ENCODE results near the gene LAGE3. TPM values are rescaled to one million over a fixed set of nuclear protein-coding genes. Genes with fewer than 3 reads are reported as not detected.

The LAGE3 gene
- polyA plus RNA-seq, 1 donor, result 13.6 TPM

- DNase-seq, result no peak
Measured at GRCh38 chrX:154473683-154474082, 5.4 kb downstream of the LAGE3 start.

- no peak for DNase-seq
Measured at GRCh38 chrX:154472685-154473632, 6.1 kb downstream of the LAGE3 start.

GRCh38 chrX:154471839-154472684, 7.0 kb downstream of the LAGE3 start:
- no peak for DNase-seq

GRCh38 chrX:154470914-154471568, 8.0 kb downstream of the LAGE3 start:
- no peak for DNase-seq

- no peak for DNase-seq
Measured at GRCh38 chrX:154470434-154470833, 8.6 kb downstream of the LAGE3 start.

- no peak for DNase-seq
Measured at GRCh38 chrX:154469880-154470279, 9.2 kb downstream of the LAGE3 start.

- no peak for DNase-seq
Measured at GRCh38 chrX:154469114-154469513, 10.0 kb downstream of the LAGE3 start.

GRCh38 chrX:154468217-154468616, 10.9 kb downstream of the LAGE3 start:
- DNase-seq, result no peak

GRCh38 chrX:154467556-154467955, 11.5 kb downstream of the LAGE3 start:
- DNase-seq, result no peak

- no peak for DNase-seq
Measured at GRCh38 chrX:154466907-154467306, 12.2 kb downstream of the LAGE3 start.

- DNase-seq, result no peak
Measured at GRCh38 chrX:154466036-154466435, 13.0 kb downstream of the LAGE3 start.

GRCh38 chrX:154465601-154466000, 13.5 kb downstream of the LAGE3 start:
- DNase-seq, result no peak

- no peak for DNase-seq
Measured at GRCh38 chrX:154464806-154465365, 14.2 kb downstream of the LAGE3 start.

- no peak for DNase-seq
Measured at GRCh38 chrX:154463611-154464220, 15.4 kb downstream of the LAGE3 start.

- no peak for DNase-seq
Measured at GRCh38 chrX:154462396-154462795, 16.7 kb downstream of the LAGE3 start.

- no peak for DNase-seq
Measured at GRCh38 chrX:154460326-154460725, 18.8 kb downstream of the LAGE3 start.

- no peak for DNase-seq
Measured at GRCh38 chrX:154459832-154460231, 19.2 kb downstream of the LAGE3 start.

GRCh38 chrX:154458954-154459778, 19.9 kb downstream of the LAGE3 start:
- DNase-seq, result no peak

- DNase-seq, result peak; percentile 45
Measured at GRCh38 chrX:154458116-154458953, 20.7 kb downstream of the LAGE3 start, which contains the start of gene PLXNA3. PLXNA3 (plus strand) TSS chrX:154458281; CDS start chrX:154460184, 1,903 bp downstream.

GRCh38 chrX:154457491-154458115, 21.5 kb downstream of the LAGE3 start:
- DNase-seq, result no peak
